CD4-positive, alpha-beta memory T cell (primary cell): ENCODE data around the gene PSMD3. TPM values are rescaled to one million over a fixed set of nuclear protein-coding genes. Genes with fewer than 3 reads are reported as not detected.

ENCODE experiments used
- CTCF ChIA-PET: fragments of 350-600 bp; sonication (Branson Sonifier 250); formaldehyde crosslinking; loops from one replicate; lab custom pipeline; 2021; ENCODE audit warnings: inconsistent platforms; ENCODE audit not compliant: partially characterized antibody; lab: Charles Lee
- POLR2A ChIA-PET: fragments of 350-600 bp; sonication (Branson Sonifier 250); formaldehyde crosslinking; loops from one replicate; lab custom pipeline; 2021; ENCODE audit not compliant: partially characterized antibody; lab: Charles Lee
- DNase-seq, 5 donors: peaks; one replicate each; pipeline versions ENCODE4 v3.0.0 to v3.0.0-alpha.2; 2020 to 2022; ENCODE audit warnings: mixed read lengths in 1 of 5
- H3K27ac ChIP-seq: one replicate; pipeline ENCODE4 v1.7.0; 2013; ENCODE audit warnings: low read depth, low read length
- H3K27me3 ChIP-seq: 2 replicates; pipeline ENCODE4 v1.7.0; 2013; ENCODE audit warnings: mild to moderate bottlenecking, low read length, moderate library complexity; ENCODE audit not compliant: insufficient read depth
- H3K36me3 ChIP-seq: 2 replicates; pipeline ENCODE4 v1.7.0; 2013; ENCODE audit warnings: mild to moderate bottlenecking, low read length, moderate library complexity; ENCODE audit not compliant: insufficient read depth
- H3K4me1 ChIP-seq: 2 replicates; pipeline ENCODE4 v1.7.0; 2013; ENCODE audit warnings: mild to moderate bottlenecking, low read length, moderate library complexity; ENCODE audit not compliant: insufficient read depth
- H3K4me3 ChIP-seq, 2 donors: one replicate each; pipeline ENCODE4 v1.7.0; 2013; ENCODE audit warnings: low read length in 2 of 2, mild to moderate bottlenecking in 1 of 2
- H3K9me3 ChIP-seq, 2 donors: one replicate each; pipeline ENCODE4 v1.7.0; 2013; ENCODE audit warnings: low read length in 2 of 2, control low read depth in 1 of 2; ENCODE audit not compliant: control insufficient read depth in 1 of 2
- H3K27ac Mint-ChIP-seq, 7 donors: one replicate each; pipeline ENCODE4 v1.8.0; 2020 to 2021; ENCODE audit warnings: mixed read lengths in 7 of 7, mild to moderate bottlenecking in 6 of 7, inconsistent platforms in 3 of 7, moderate library complexity in 3 of 7
- H3K27me3 Mint-ChIP-seq, 2 donors: one replicate each; pipeline ENCODE4 v1.8.0; 2020 to 2021; ENCODE audit warnings: mixed read lengths in 2 of 2
- H3K36me3 Mint-ChIP-seq, 2 donors: one replicate each; pipeline ENCODE4 v1.8.0; 2020 to 2021; ENCODE audit warnings: mixed read lengths in 2 of 2, inconsistent platforms in 1 of 2, mild to moderate bottlenecking in 1 of 2
- H3K4me1 Mint-ChIP-seq, 4 donors: one replicate each; pipeline ENCODE4 v1.8.0; 2020 to 2021; ENCODE audit warnings: mixed read lengths in 4 of 4, mild to moderate bottlenecking in 1 of 4
- H3K4me3 Mint-ChIP-seq, 8 donors: one replicate each; pipeline ENCODE4 v1.8.0; 2020 to 2021; ENCODE audit warnings: mixed read lengths in 8 of 8, mild to moderate bottlenecking in 7 of 8, moderate library complexity in 6 of 8, inconsistent platforms in 3 of 8
- H3K9me3 Mint-ChIP-seq, 8 donors: one replicate each; pipeline ENCODE4 v1.8.0; 2020 to 2021; ENCODE audit warnings: mixed read lengths in 8 of 8, mild to moderate bottlenecking in 5 of 8, inconsistent platforms in 3 of 8, moderate library complexity in 1 of 8
- intact Hi-C: fragments of 100-400 bp; cut with micrococcal nuclease; formaldehyde crosslinking; loops from one replicate; pipeline ENCODE4 v1.15.1; 2023
- polyA plus RNA-seq, 2 donors: library from polyadenylated mRNA; unstranded; fragments of 300-500 nt; fragmentation: Illumina TruSeq; gene quantifications; one replicate each; pipeline ENCODE4 v1.2.3, GENCODE V29; 2021
- total RNA-seq, 2 experiments: library from RNA; stranded (reverse); gene quantifications; one replicate each; pipeline ENCODE4 v1.2.3, GENCODE V29; 2021

PSMD3 gene
- total and polyA plus RNA-seq, 4 experiments from 2014 or later: 44.6 to 60.3 (median 53.8) TPM

- ChIA-PET CTCF (no interaction called here), POLR2A (no interaction called here)
- H3K36me3 ChIP-seq: peaks cover 38% of the 10 kb centered on the region
- peaks cover 9 to 39% of the 10 kb centered on the region in 2 donors for H3K36me3 Mint-ChIP-seq
- no peaks in the 10 kb centered on the region for H3K27me3 Mint-ChIP-seq
- H3K4me1 Mint-ChIP-seq: peaks cover 0 to 3% (median under 1%) of the 10 kb centered on the region in 4 donors
- no peak overlapping the region for H3K27ac Mint-ChIP-seq
- peaks cover 3% of the 10 kb centered on the region for H3K4me1 ChIP-seq
- no peak for DNase-seq
- H3K9me3 Mint-ChIP-seq: no peaks in the 10 kb centered on the region
- no peak overlapping the region for H3K27ac ChIP-seq
- no peaks in the 10 kb centered on the region for H3K9me3 ChIP-seq
- no peaks in the 10 kb centered on the region for H3K27me3 ChIP-seq
- no peak overlapping the region for H3K4me3 ChIP-seq
- intact Hi-C loops: no loop called here
- no peak overlapping the region for H3K4me3 Mint-ChIP-seq
Measured at GRCh38 chr17:40020146-40020545, 39.5 kb downstream of the PSMD3 start.

- ChIA-PET POLR2A (interaction anchor here (0.6 kb wide), 1 partner anchor 15 kb away, joined by 3 read pairs; no protein-coding TSS in a partner anchor), CTCF (interaction anchor here (0.7 to 2.2 kb wide), 4 partner anchors 16 to 170 kb away, joined by 3 to 5 read pairs (median 4); no protein-coding TSS in a partner anchor)
- no peaks in the 10 kb centered on the region for H3K9me3 Mint-ChIP-seq
- H3K36me3 ChIP-seq: peaks cover 46% of the 10 kb centered on the region
- no peak overlapping the region for H3K4me3 ChIP-seq
- H3K4me1 Mint-ChIP-seq: peaks cover 13 to 16% (median 14%) of the 10 kb centered on the region in 4 donors
- H3K9me3 ChIP-seq: no peaks in the 10 kb centered on the region
- no peaks in the 10 kb centered on the region for H3K27me3 ChIP-seq
- H3K27me3 Mint-ChIP-seq: no peaks in the 10 kb centered on the region
- H3K4me3 Mint-ChIP-seq: no peak overlapping the region
- no peak for DNase-seq
- H3K27ac ChIP-seq: no peak overlapping the region
- peaks cover 17% of the 10 kb centered on the region for H3K4me1 ChIP-seq
- intact Hi-C loops: no loop called here
- peak overlapping the region in 3 of 7 donors; percentile 51 to 69 (median 52) for H3K27ac Mint-ChIP-seq
- H3K36me3 Mint-ChIP-seq: peaks cover 21 to 52% of the 10 kb centered on the region in 2 donors
Measured at GRCh38 chr17:40021451-40021971, 40.9 kb downstream of the PSMD3 start.

DNA sequence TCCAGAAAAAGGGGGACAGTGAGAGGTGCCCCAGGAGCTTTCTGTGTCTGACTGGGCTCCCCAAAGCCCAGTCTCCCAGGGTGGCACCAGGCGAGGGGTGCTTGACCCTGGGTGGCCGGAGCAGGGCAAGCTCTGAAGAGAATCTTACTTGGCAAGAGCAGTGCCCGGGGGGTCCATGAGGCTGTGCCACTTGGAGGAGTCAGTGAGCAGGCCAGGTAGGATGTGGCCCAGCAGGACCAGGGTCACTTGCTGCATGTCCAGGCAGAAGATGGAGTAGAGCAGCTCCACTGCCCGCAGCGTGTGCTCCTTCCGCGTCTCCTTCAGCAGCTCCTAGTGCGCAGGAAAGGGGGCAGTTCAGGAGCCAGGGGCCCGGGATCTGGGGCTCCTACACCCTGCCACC is 41.9 kb downstream of the PSMD3 start:
- Histone ChIP-seq H3K9me3 (no peaks in the 10 kb centered on the region), H3K4me3 (no peak overlapping the region), H3K4me1 (peaks cover 25% of the 10 kb centered on the region), H3K36me3 (peaks cover 49% of the 10 kb centered on the region), H3K27me3 (no peaks in the 10 kb centered on the region), H3K27ac (no peak overlapping the region)
- ChIA-PET POLR2A (no interaction called here), CTCF (interaction anchor here (1.3 to 2.2 kb wide), 2 partner anchors 15 to 169 kb away, joined by 3 to 5 read pairs; no protein-coding TSS in a partner anchor)
- Mint-ChIP-seq H3K4me1 (peaks cover 18 to 24% (median 21%) of the 10 kb centered on the region in 4 donors), H3K27ac (no peak overlapping the region), H3K27me3 (no peaks in the 10 kb centered on the region), H3K9me3 (no peaks in the 10 kb centered on the region), H3K4me3 (no peak overlapping the region), H3K36me3 (peaks cover 21 to 56% of the 10 kb centered on the region in 2 donors)
- intact Hi-C loops: no loop called here
- DNase-seq: no peak

DNA sequence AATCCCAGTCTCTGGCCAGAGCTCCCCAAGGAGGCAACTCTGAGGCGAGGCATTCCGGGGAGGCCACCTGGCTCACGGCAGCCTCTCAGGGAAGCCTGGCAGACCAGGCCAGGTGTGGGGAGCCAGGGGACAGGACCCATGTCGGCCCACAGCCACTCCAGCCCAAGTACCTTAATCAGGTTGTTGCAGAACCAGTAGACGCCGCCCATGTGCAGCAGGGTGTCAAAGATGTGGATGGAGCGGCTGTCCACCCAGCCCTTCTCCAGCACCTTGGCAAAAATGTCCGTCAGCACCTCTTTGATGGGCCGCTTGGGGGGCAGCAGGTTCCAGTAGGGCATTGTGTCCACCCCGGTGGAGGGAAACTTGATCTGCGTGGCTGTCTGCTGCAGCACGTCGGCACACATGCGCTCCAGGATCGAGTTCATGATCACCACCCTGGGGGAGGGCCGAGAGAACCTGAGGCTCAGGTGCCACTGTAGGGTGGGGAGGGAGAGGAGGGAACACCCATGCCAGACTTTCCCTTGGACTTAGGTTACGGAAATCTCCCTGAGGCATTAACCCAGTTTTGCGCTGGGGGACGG is 42.4 kb downstream of the PSMD3 start:
- Histone ChIP-seq H3K27ac (no peak overlapping the region), H3K9me3 (no peaks in the 10 kb centered on the region), H3K4me1 (peaks cover 25% of the 10 kb centered on the region), H3K36me3 (peaks cover 46% of the 10 kb centered on the region), H3K4me3 (no peak overlapping the region), H3K27me3 (no peaks in the 10 kb centered on the region)
- no peaks in the 10 kb centered on the region for H3K27me3 Mint-ChIP-seq
- H3K27ac Mint-ChIP-seq: no peak overlapping the region
- H3K9me3 Mint-ChIP-seq: no peaks in the 10 kb centered on the region
- DNase-seq: no peak
- H3K4me3 Mint-ChIP-seq: no peak overlapping the region
- ChIA-PET CTCF (interaction anchor here (1.3 to 2.2 kb wide), 2 partner anchors 15 to 168 kb away, joined by 3 to 5 read pairs; no protein-coding TSS in a partner anchor), POLR2A (no interaction called here)
- H3K4me1 Mint-ChIP-seq: peaks cover 19 to 24% (median 21%) of the 10 kb centered on the region in 4 donors
- peaks cover 21 to 59% of the 10 kb centered on the region in 2 donors for H3K36me3 Mint-ChIP-seq
- intact Hi-C loops: no loop called here

- intact Hi-C loops: no loop called here
- Mint-ChIP-seq H3K4me3 (no peak overlapping the region), H3K4me1 (peaks cover 19 to 24% (median 21%) of the 10 kb centered on the region in 4 donors), H3K27me3 (no peaks in the 10 kb centered on the region), H3K27ac (no peak overlapping the region), H3K36me3 (peaks cover 22 to 64% of the 10 kb centered on the region in 2 donors), H3K9me3 (no peaks in the 10 kb centered on the region)
- DNase-seq: no peak
- ChIA-PET POLR2A (no interaction called here), CTCF (interaction anchor here (5.4 to 9.3 kb wide), 2 partner anchors 11 to 89 kb away, joined by 56 to 166 read pairs; partner anchors contain the start of gene CSF3)
- no peak overlapping the region for H3K27ac ChIP-seq
- no peak overlapping the region for H3K4me3 ChIP-seq
- H3K4me1 ChIP-seq: peaks cover 25% of the 10 kb centered on the region
- peaks cover 50% of the 10 kb centered on the region for H3K36me3 ChIP-seq
- no peaks in the 10 kb centered on the region for H3K27me3 ChIP-seq
- no peaks in the 10 kb centered on the region for H3K9me3 ChIP-seq
Measured at GRCh38 chr17:40023590-40024292, 43.1 kb downstream of the PSMD3 start.

GRCh38 chr17:40024901-40025300 is 44.3 kb downstream of the PSMD3 start:
- Mint-ChIP-seq H3K36me3 (peaks cover 29 to 64% of the 10 kb centered on the region in 2 donors), H3K27me3 (no peaks in the 10 kb centered on the region), H3K9me3 (no peaks in the 10 kb centered on the region), H3K27ac (peak overlapping the region in 2 of 7 donors; percentile 30 to 47), H3K4me3 (no peak overlapping the region), H3K4me1 (peaks cover 19 to 24% (median 21%) of the 10 kb centered on the region in 4 donors)
- Histone ChIP-seq H3K27ac (no peak overlapping the region), H3K27me3 (no peaks in the 10 kb centered on the region), H3K9me3 (no peaks in the 10 kb centered on the region), H3K36me3 (peaks cover 54% of the 10 kb centered on the region), H3K4me1 (peaks cover 25% of the 10 kb centered on the region), H3K4me3 (no peak overlapping the region)
- CTCF ChIA-PET: interaction anchor here (2.4 to 9.3 kb wide), 7 partner anchors 12 to 166 kb away, joined by 8 to 166 read pairs (median 26); partner anchors contain the start of genes CSF3 and MED24
- no peak for DNase-seq
- intact Hi-C loops: no loop called here
- POLR2A ChIA-PET: interaction anchor here (1.1 kb wide), 1 partner anchor 194 kb away, joined by 3 read pairs; the partner anchor contains the start of gene WIPF2
